Activated T-helper 2 cell treated with anti-CD3 and anti-CD28 coated beads, Interferon-gamma antibody, Interleukin-2, Interleukin-4, amounts not matched to agents 10 μg/mL and 5 μg/mL and 100 μg/mL, durations not matched to agents 14 hours and 24 hours and 36 hours (primary cell): ENCODE results near the gene ASTL. TPM values are rescaled to one million over a fixed set of nuclear protein-coding genes. Genes with fewer than 3 reads are reported as not detected.
"Not testable (repeated sequence)": the region's sequence is repeated elsewhere in the genome, so short reads cannot be mapped to it uniquely, and the experiment has no call there.

Experiments
- DNase-seq: peaks from one replicate; pipeline ENCODE4 v3.0.0; 2021; ENCODE audit warnings: low spot score
- H3K27ac Mint-ChIP-seq: one replicate; pipeline ENCODE4 v1.8.0; 2021; ENCODE audit warnings: mixed read lengths
- H3K27me3 Mint-ChIP-seq: one replicate; pipeline ENCODE4 v1.8.0; 2021; ENCODE audit warnings: low read depth, mixed read lengths
- H3K36me3 Mint-ChIP-seq: one replicate; pipeline ENCODE4 v1.8.0; 2021; ENCODE audit warnings: low read depth, mixed read lengths
- H3K4me1 Mint-ChIP-seq: one replicate; pipeline ENCODE4 v1.8.0; 2021; ENCODE audit warnings: low read depth, mixed read lengths
- H3K4me3 Mint-ChIP-seq: one replicate; pipeline ENCODE4 v1.8.0; 2021; ENCODE audit warnings: low read depth, mild to moderate bottlenecking, moderate library complexity, mixed read lengths
- H3K9me3 Mint-ChIP-seq: one replicate; pipeline ENCODE4 v1.8.0; 2021; ENCODE audit warnings: mixed read lengths
- intact Hi-C: fragments of 100-400 bp; cut with micrococcal nuclease; formaldehyde crosslinking; loops from one replicate; pipeline ENCODE4 v1.15.1; 2023
- total RNA-seq: library from RNA; stranded (reverse); gene quantifications from 2 replicates; pipeline ENCODE4 v1.2.3, GENCODE V29; 2022

ASTL gene
- total RNA-seq, 1 donor from 2014 or later = 1.3 TPM

GRCh38 chr2:96147593-96148201 lies 9.4 kb upstream of the ASTL start:
- peak overlapping the region; percentile 97 for H3K27ac Mint-ChIP-seq
- peak overlapping the region; percentile 82 for H3K4me3 Mint-ChIP-seq
- intact Hi-C loops = loop anchor here (1.0 to 5.0 kb wide), 7 partner anchors 10 to 1515 kb away; partner anchors contain the start of genes ACTR1B, ARID5A and STARD7
- H3K9me3 Mint-ChIP-seq = no peaks in the 10 kb centered on the region
- H3K4me1 Mint-ChIP-seq = peaks cover 55% of the 10 kb centered on the region
- no peak for DNase-seq
- H3K36me3 Mint-ChIP-seq = peaks cover 21% of the 10 kb centered on the region
- no peaks in the 10 kb centered on the region for H3K27me3 Mint-ChIP-seq

GRCh38 chr2:96146881-96147592 lies 8.7 kb upstream of the ASTL start:
- Mint-ChIP-seq H3K4me1 (peaks cover 58% of the 10 kb centered on the region), H3K27me3 (no peaks in the 10 kb centered on the region), H3K36me3 (peaks cover 28% of the 10 kb centered on the region), H3K9me3 (no peaks in the 10 kb centered on the region), H3K27ac (peak overlapping the region; percentile 97), H3K4me3 (peak overlapping the region; percentile 82)
- intact Hi-C loops = loop anchor here (1.0 to 5.0 kb wide), 6 partner anchors 17 to 1515 kb away; partner anchors contain the start of genes ACTR1B and ARID5A
- peak; percentile 35 for DNase-seq

- Mint-ChIP-seq H3K27ac (peak overlapping the region; percentile 97), H3K9me3 (no peaks in the 10 kb centered on the region), H3K27me3 (no peaks in the 10 kb centered on the region), H3K4me1 (peaks cover 55% of the 10 kb centered on the region), H3K36me3 (peaks cover 35% of the 10 kb centered on the region), H3K4me3 (peak overlapping the region; percentile 82)
- intact Hi-C loops = loop anchor here (1.0 to 5.0 kb wide), 6 partner anchors 18 to 1516 kb away; partner anchors contain the start of genes ACTR1B and ARID5A
- DNase-seq = peak; percentile 81
Measured at GRCh38 chr2:96146153-96146880, 8.0 kb upstream of the ASTL start.

DNA sequence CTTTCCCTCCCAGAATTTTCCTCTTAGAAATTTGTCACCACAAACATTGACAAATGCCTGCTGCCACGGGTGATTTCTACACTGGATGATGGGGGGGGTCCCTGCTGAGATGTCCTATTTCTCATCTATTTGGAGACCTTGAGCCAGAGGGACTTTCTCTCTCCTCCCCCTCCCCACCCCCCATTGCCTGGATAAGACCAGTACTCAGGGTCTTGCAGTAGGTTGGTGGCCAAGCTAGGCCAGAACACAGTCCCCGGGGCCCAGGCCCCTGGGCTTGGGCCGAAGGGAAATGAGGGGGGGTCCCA lies 7.5 kb upstream of the ASTL start:
- Mint-ChIP-seq H3K9me3 (no peaks in the 10 kb centered on the region), H3K4me3 (peak overlapping the region; percentile 82), H3K36me3 (peaks cover 37% of the 10 kb centered on the region), H3K27me3 (no peaks in the 10 kb centered on the region), H3K4me1 (peaks cover 52% of the 10 kb centered on the region), H3K27ac (peak overlapping the region; percentile 97)
- DNase-seq = no peak
- intact Hi-C loops = loop anchor here (1.0 to 5.0 kb wide), 7 partner anchors 19 to 1517 kb away; partner anchors contain the start of genes ACTR1B, ARID5A and CIAO1

GRCh38 chr2:96145036-96145847 lies 6.9 kb upstream of the ASTL start, which contains the start of gene DUSP2:
TSS of gene DUSP2 (minus strand) at chr2:96145440. CDS start at chr2:96145354, 86 bp downstream.
- H3K4me3 Mint-ChIP-seq = peak within 1 kb of the TSS; percentile 95
- no peaks in the 10 kb centered on the region for H3K27me3 Mint-ChIP-seq
- peak within 1 kb of the TSS; percentile 97 for H3K27ac Mint-ChIP-seq
- no peaks in the 10 kb centered on the region for H3K9me3 Mint-ChIP-seq
- DNase-seq = peak; percentile 83
- H3K36me3 Mint-ChIP-seq = peaks cover 37% of the 10 kb centered on the region
- peaks cover 49% of the 10 kb centered on the region for H3K4me1 Mint-ChIP-seq
- intact Hi-C loops = loop anchor here (1.0 to 5.0 kb wide), 6 partner anchors 97 to 1517 kb away; partner anchors contain the start of genes ACTR1B, ARID5A and CIAO1

DNA sequence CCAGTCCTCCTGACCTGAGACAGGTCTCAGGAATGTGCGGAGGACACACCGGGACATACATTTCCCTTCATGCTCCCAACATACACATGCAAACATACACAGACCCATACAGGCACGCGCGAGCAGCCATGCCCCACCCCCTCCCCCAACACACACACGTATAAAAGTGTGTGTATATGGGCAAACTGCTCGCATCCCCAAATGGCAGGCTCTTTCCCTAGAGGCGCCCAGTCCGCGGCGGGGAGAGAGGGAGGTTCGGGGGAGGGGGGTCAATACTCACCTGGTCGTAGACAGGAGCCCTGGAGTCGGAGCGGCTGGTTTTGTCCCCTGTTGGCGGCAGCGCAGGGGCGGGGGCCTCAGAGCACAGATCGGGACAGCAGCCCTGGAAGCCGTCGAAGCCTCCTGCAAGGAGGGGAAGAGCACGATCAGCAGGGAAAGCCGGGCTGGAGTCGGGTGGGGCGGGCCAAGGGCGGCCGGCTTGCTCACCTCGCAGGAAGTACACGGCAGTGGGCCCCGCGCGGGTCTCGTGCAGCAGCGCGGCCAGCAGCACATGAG lies 6.3 kb upstream of the ASTL start:
- intact Hi-C loops = loop anchor here (1.0 to 5.0 kb wide), 6 partner anchors 98 to 1518 kb away; partner anchors contain the start of genes ACTR1B, ARID5A and CIAO1
- peak; percentile 38 for DNase-seq
- Mint-ChIP-seq H3K27ac (peak overlapping the region; percentile 86), H3K4me1 (peaks cover 46% of the 10 kb centered on the region), H3K36me3 (peaks cover 37% of the 10 kb centered on the region), H3K4me3 (peak overlapping the region; percentile 95), H3K9me3 (no peaks in the 10 kb centered on the region), H3K27me3 (no peaks in the 10 kb centered on the region)

DNA sequence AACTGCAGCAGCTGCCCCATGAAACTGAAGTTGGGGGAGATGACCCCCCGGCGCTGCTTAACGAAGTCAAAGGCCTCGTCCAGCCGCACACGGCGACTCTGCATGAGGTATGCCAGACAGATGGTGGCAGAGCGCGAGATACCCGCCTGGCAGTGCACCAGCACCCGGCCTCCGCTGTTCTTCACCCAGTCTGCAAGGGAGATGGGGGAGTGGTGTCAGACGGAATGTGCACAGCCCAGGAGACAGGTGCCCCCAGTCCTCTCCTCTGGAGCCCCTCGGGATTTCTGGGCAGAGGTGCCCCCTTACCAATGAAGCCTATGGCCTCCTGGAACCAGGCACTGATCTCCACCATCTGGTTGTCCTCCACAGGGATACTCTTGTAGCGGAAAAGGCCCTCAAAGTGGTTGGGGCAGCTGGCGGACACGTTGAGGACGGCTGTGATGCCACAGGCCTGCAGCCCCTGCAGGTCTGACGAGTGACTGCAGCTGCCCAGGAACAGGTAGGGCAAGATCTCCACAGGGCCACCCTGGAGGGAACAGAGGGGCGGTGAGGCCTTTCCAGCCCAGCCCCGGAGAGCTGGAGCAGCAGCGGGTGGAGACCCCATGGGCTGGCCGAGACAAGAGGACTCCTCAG lies 5.7 kb upstream of the ASTL start:
- peak; percentile 33 for DNase-seq
- Mint-ChIP-seq H3K4me3 (peak overlapping the region; percentile 95), H3K4me1 (peaks cover 44% of the 10 kb centered on the region), H3K9me3 (no peaks in the 10 kb centered on the region), H3K27me3 (no peaks in the 10 kb centered on the region), H3K36me3 (peaks cover 37% of the 10 kb centered on the region), H3K27ac (peak overlapping the region; percentile 86)
- intact Hi-C loops = no loop called here

GRCh38 chr2:96143231-96143847 lies 5.0 kb upstream of the ASTL start:
- intact Hi-C loops = no loop called here
- Mint-ChIP-seq H3K4me1 (peaks cover 38% of the 10 kb centered on the region), H3K4me3 (peak overlapping the region; percentile 95), H3K27ac (peak overlapping the region; percentile 86), H3K36me3 (peaks cover 37% of the 10 kb centered on the region), H3K27me3 (no peaks in the 10 kb centered on the region), H3K9me3 (no peaks in the 10 kb centered on the region)
- no peak for DNase-seq

GRCh38 chr2:96142217-96143113 lies 4.2 kb upstream of the ASTL start:
- peak; percentile 33 for DNase-seq
- H3K27ac Mint-ChIP-seq = peak overlapping the region; percentile 40
- H3K4me1 Mint-ChIP-seq = peaks cover 30% of the 10 kb centered on the region
- H3K4me3 Mint-ChIP-seq = peak overlapping the region; percentile 95
- H3K9me3 Mint-ChIP-seq = no peaks in the 10 kb centered on the region
- H3K36me3 Mint-ChIP-seq = peaks cover 37% of the 10 kb centered on the region
- H3K27me3 Mint-ChIP-seq = no peaks in the 10 kb centered on the region
- intact Hi-C loops = no loop called here

DNA sequence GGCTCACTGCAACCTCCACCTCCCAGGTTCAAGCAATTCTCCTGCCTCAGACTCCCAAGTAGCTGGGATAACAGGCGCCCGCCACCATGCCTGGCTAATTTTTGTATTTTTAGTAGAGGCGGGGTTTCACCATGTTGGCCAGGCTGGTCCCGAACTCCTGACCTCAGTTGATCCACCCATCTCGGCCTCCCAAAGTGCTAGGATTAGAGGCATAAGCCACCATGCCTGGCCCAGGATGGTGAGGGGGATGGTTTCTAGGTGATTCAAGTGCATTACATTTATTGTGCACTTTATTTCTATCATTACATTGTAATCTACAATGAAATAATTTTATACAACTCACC lies 3.3 kb upstream of the ASTL start:
- peaks cover 21% of the 10 kb centered on the region for H3K4me1 Mint-ChIP-seq
- intact Hi-C loops, H3K27me3 Mint-ChIP-seq, H3K9me3 Mint-ChIP-seq, DNase-seq: not testable (repeated sequence)
- H3K36me3 Mint-ChIP-seq = peaks cover 37% of the 10 kb centered on the region
- peak overlapping the region; percentile 40 for H3K27ac Mint-ChIP-seq
- peak overlapping the region; percentile 95 for H3K4me3 Mint-ChIP-seq
